ENCODE data around the gene LITAFD.

GRCh38 chr16:8926827-8927226, 44.7 kb downstream of the LITAFD start:
- TF ChIP-seq, protein P1, sequence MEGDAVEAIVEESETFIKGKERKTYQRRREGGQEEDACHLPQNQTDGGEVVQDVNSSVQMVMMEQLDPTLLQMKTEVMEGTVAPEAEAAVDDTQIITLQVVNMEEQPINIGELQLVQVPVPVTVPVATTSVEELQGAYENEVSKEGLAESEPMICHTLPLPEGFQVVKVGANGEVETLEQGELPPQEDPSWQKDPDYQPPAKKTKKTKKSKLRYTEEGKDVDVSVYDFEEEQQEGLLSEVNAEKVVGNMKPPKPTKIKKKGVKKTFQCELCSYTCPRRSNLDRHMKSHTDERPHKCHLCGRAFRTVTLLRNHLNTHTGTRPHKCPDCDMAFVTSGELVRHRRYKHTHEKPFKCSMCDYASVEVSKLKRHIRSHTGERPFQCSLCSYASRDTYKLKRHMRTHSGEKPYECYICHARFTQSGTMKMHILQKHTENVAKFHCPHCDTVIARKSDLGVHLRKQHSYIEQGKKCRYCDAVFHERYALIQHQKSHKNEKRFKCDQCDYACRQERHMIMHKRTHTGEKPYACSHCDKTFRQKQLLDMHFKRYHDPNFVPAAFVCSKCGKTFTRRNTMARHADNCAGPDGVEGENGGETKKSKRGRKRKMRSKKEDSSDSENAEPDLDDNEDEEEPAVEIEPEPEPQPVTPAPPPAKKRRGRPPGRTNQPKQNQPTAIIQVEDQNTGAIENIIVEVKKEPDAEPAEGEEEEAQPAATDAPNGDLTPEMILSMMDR (IDR thresholded peaks at IDR 0.05): no peak
- no peak for TF ChIP-seq MAX (IDR thresholded peaks at IDR 0.05; ENCODE audit: low read depth)
- no peak for TF ChIP-seq USF2 (IDR thresholded peaks at IDR 0.05; ENCODE audit: borderline replicate concordance, low read depth, low read length)
- TF ChIP-seq, protein P2, sequence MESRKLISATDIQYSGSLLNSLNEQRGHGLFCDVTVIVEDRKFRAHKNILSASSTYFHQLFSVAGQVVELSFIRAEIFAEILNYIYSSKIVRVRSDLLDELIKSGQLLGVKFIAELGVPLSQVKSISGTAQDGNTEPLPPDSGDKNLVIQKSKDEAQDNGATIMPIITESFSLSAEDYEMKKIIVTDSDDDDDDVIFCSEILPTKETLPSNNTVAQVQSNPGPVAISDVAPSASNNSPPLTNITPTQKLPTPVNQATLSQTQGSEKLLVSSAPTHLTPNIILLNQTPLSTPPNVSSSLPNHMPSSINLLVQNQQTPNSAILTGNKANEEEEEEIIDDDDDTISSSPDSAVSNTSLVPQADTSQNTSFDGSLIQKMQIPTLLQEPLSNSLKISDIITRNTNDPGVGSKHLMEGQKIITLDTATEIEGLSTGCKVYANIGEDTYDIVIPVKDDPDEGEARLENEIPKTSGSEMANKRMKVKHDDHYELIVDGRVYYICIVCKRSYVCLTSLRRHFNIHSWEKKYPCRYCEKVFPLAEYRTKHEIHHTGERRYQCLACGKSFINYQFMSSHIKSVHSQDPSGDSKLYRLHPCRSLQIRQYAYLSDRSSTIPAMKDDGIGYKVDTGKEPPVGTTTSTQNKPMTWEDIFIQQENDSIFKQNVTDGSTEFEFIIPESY (IDR thresholded peaks at IDR 0.05; ENCODE audit: borderline replicate concordance, low read depth): no peak
- no peak for TF ChIP-seq SIN3A (IDR thresholded peaks at IDR 0.05; ENCODE audit: borderline replicate concordance, low read depth, low read length)
- TF ChIP-seq ELF1 (IDR thresholded peaks at IDR 0.05): no peak
